Astrocyte (in vitro differentiated cells and primary cell): ENCODE measurements around the gene EDC3.

ENCODE experiments used
- EZH2 ChIP-seq: IDR thresholded peaks from 2 replicates; pipeline ENCODE4 v1.6.1; 2012; ENCODE audit warnings: mild to moderate bottlenecking, low read length, inconsistent platforms; ENCODE audit not compliant: insufficient read depth
- TF ChIP-seq, protein P1 (sequence below): IDR thresholded peaks from 2 replicates; pipeline ENCODE4 v1.5.1; 2011; ENCODE audit warnings: low read depth, mild to moderate bottlenecking, inconsistent platforms, low read length, moderate library complexity; ENCODE audit not compliant: insufficient read depth

DNA sequence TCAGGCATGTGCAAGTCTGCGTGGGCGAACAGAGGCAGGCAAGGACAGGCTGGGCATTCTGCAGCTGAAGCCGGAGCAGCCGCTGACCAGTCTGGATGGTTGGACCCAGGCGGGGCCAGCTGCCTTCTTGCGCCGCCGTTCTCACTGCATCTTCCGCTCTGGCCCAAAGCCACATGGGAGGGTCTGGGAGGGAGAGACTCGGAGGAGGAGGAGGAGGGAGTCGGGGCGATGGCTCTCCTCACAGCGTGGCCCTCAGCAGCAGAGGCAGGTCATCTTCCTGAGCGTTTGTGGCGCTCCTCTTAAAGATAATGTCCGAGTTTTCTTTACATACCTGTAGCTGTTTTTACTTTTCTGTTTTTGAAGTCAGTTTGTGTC is 74.3 kb downstream of the EDC3 start:
- TF ChIP-seq, protein P1, sequence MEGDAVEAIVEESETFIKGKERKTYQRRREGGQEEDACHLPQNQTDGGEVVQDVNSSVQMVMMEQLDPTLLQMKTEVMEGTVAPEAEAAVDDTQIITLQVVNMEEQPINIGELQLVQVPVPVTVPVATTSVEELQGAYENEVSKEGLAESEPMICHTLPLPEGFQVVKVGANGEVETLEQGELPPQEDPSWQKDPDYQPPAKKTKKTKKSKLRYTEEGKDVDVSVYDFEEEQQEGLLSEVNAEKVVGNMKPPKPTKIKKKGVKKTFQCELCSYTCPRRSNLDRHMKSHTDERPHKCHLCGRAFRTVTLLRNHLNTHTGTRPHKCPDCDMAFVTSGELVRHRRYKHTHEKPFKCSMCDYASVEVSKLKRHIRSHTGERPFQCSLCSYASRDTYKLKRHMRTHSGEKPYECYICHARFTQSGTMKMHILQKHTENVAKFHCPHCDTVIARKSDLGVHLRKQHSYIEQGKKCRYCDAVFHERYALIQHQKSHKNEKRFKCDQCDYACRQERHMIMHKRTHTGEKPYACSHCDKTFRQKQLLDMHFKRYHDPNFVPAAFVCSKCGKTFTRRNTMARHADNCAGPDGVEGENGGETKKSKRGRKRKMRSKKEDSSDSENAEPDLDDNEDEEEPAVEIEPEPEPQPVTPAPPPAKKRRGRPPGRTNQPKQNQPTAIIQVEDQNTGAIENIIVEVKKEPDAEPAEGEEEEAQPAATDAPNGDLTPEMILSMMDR, result no peak
- TF ChIP-seq EZH2, result no peak
